Hepatocyte (in vitro differentiated cells): ENCODE results near the gene ACOXL. TPM values are rescaled to one million over a fixed set of nuclear protein-coding genes. Genes with fewer than 3 reads are reported as not detected.

Experiments used
- DNase-seq: peaks from one replicate; pipeline ENCODE4 v3.0.0-alpha.2; 2016; ENCODE audit warnings: low spot score
- H2AFZ ChIP-seq: fragments of 200-600 bp; sonication (generic); 2 replicates; pipeline ENCODE4 v1.6.0; 2016; ENCODE audit warnings: antibody characterized with exemption, mild to moderate bottlenecking
- H3K27ac ChIP-seq: fragments of 200-600 bp; sonication (generic); 2 replicates; pipeline ENCODE4 v1.5.1; 2016; ENCODE audit warnings: mild to moderate bottlenecking
- H3K27me3 ChIP-seq: fragments of 200-600 bp; sonication (generic); 2 replicates; pipeline ENCODE4 v1.6.1; 2016
- H3K36me3 ChIP-seq: fragments of 200-600 bp; sonication (generic); replicated peaks from 2 replicates; pipeline ENCODE4 v1.5.1; 2016; ENCODE audit warnings: low read depth; ENCODE audit not compliant: insufficient read depth
- H3K4me1 ChIP-seq: fragments of 200-600 bp; sonication (generic); 2 replicates; pipeline ENCODE4 v1.5.1; 2016; ENCODE audit warnings: mild to moderate bottlenecking, moderate library complexity; ENCODE audit not compliant: insufficient read depth
- H3K4me2 ChIP-seq: fragments of 200-600 bp; sonication (generic); 2 replicates; pipeline ENCODE4 v1.6.0; 2016
- H3K4me3 ChIP-seq: fragments of 200-600 bp; sonication (generic); 2 replicates; pipeline ENCODE4 v1.5.1; 2016; ENCODE audit warnings: mild to moderate bottlenecking
- H3K79me2 ChIP-seq: fragments of 200-600 bp; sonication (generic); 2 replicates; pipeline ENCODE4 v1.6.0; 2017; ENCODE audit warnings: mild to moderate bottlenecking
- H3K9me2 ChIP-seq: fragments of 200-600 bp; sonication (generic); replicated peaks from 2 replicates; pipeline ENCODE4 v1.6.0; 2017; ENCODE audit warnings: mild to moderate bottlenecking; ENCODE audit not compliant: insufficient read depth
- H3K9me3 ChIP-seq: fragments of 200-600 bp; sonication (generic); 2 replicates; pipeline ENCODE4 v1.5.1; 2016; ENCODE audit warnings: low read depth, mild to moderate bottlenecking
- H4K20me1 ChIP-seq: fragments of 200-600 bp; sonication (generic); 2 replicates; pipeline ENCODE4 v1.6.0; 2016; ENCODE audit warnings: mild to moderate bottlenecking; ENCODE audit not compliant: insufficient read depth, poor library complexity, severe bottlenecking
- CTCF ChIP-seq: fragments of 200-600 bp; sonication (generic); IDR thresholded peaks from 2 replicates; pipeline ENCODE4 v1.5.1; 2016; ENCODE audit warnings: antibody characterized with exemption, mild to moderate bottlenecking; ENCODE audit not compliant: poor library complexity
- EZH2 ChIP-seq: fragments of 200-600 bp; sonication (generic); IDR thresholded peaks from 2 replicates; pipeline ENCODE4 v1.6.1; 2016; ENCODE audit warnings: antibody characterized with exemption, mild to moderate bottlenecking, borderline replicate concordance
- EZH2phosphoT487 ChIP-seq: fragments of 200-600 bp; sonication (generic); IDR thresholded peaks from one replicate; pipeline ENCODE4 v1.6.1; 2018; ENCODE audit warnings: antibody characterized with exemption, mild to moderate bottlenecking, low read depth, moderate library complexity; ENCODE audit not compliant: unreplicated experiment, severe bottlenecking
- WGBS: methylation state at CpG from one replicate; pipeline ENCODE4 v1.1.6; 2016; ENCODE audit warnings: low lambda C conversion rate; ENCODE audit errors: missing lambda C conversion rate; 5-methylcytosine and 5-hydroxymethylcytosine counted together
- polyA plus RNA-seq: library from polyadenylated mRNA; unstranded; fragments of >200 nt; fragmentation: Nextera tagmentation; extraction: Ambion mirVana; gene quantifications from 2 replicates; pipeline ENCODE4 v1.2.1, GENCODE V29; 2016
- total RNA-seq: library from RNA; depleted of rRNA; stranded (reverse); fragments of >200 nt; gene quantifications from 2 replicates; pipeline ENCODE4 v1.2.3, GENCODE V29; 2014

Gene ACOXL
- total and polyA plus RNA-seq, 2 experiments from 2014 or later, result 0.23 to 1.1 TPM

GRCh38 chr2:110858135-110858725, 125.9 kb downstream of the ACOXL start:
- H2AFZ ChIP-seq, result no peak overlapping the region
- no peaks in the 10 kb centered on the region for H3K79me2 ChIP-seq
- no peaks in the 10 kb centered on the region for H3K4me1 ChIP-seq
- H3K27me3 ChIP-seq, result no peaks in the 10 kb centered on the region
- TF ChIP-seq EZH2, result no peak
- no peak for TF ChIP-seq CTCF
- TF ChIP-seq EZH2phosphoT487, result no peak
- H3K4me3 ChIP-seq, result no peak overlapping the region
- 75% methylated on average over 12 of the region's 12 CpGs for WGBS
- no peak for DNase-seq
- H3K27ac ChIP-seq, result no peak overlapping the region
- H3K9me3 ChIP-seq, result no peaks in the 10 kb centered on the region
- no peak overlapping the region for H3K4me2 ChIP-seq
- no peaks in the 10 kb centered on the region for H4K20me1 ChIP-seq
- no peaks in the 10 kb centered on the region for H3K9me2 ChIP-seq
- H3K36me3 ChIP-seq, result no peaks in the 10 kb centered on the region

DNA sequence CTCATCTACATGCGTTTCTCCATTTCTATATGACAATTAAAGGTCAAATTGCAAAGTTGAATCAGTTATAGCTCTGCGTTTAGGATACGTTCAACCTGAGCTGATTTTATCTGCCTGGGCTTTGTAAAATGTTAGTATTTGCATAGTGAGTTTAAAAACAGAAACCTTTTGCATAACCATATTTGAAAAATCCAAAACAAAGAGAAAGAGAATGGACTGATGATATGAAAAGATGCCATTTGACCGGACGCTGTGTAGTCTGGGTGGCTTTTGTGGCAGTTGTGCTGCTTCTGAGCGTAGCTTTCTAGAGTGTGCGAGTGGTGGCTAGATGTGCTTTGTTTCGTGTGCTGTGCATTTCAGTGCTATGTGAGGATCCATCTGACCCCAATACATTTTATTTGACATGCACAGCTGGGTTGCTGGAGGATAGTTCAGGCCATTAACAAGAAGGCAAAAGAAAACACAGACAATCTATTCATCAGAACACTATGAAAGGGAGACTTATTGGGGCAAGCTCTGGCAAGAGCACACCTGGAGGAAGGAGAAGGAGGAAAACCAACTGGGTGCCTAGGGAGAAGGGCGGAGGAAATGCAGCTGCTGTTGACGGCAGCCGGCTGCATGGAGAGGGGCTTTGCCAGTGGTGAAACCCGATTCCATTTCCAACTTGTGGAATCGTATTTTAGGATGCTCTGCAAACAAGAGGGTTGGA, 126.8 kb downstream of the ACOXL start:
- Histone ChIP-seq H3K9me3 (no peaks in the 10 kb centered on the region), H4K20me1 (no peaks in the 10 kb centered on the region), H3K27me3 (no peaks in the 10 kb centered on the region), H3K36me3 (no peaks in the 10 kb centered on the region), H3K27ac (no peak overlapping the region), H3K4me1 (no peaks in the 10 kb centered on the region), H3K4me2 (no peak overlapping the region), H3K79me2 (no peaks in the 10 kb centered on the region), H3K9me2 (no peaks in the 10 kb centered on the region), H2AFZ (no peak overlapping the region), H3K4me3 (no peak overlapping the region)
- DNase-seq, result no peak
- 67% methylated on average over 13 of the region's 13 CpGs for WGBS
- TF ChIP-seq CTCF (no peak), EZH2 (no peak), EZH2phosphoT487 (no peak)

GRCh38 chr2:110860630-110861029, 128.3 kb downstream of the ACOXL start:
- no peaks in the 10 kb centered on the region for H4K20me1 ChIP-seq
- no peak for TF ChIP-seq CTCF
- no peaks in the 10 kb centered on the region for H3K36me3 ChIP-seq
- H3K4me3 ChIP-seq, result no peak overlapping the region
- no peak for DNase-seq
- H3K9me3 ChIP-seq, result no peaks in the 10 kb centered on the region
- no peak overlapping the region for H3K27ac ChIP-seq
- no peak overlapping the region for H2AFZ ChIP-seq
- H3K4me1 ChIP-seq, result no peaks in the 10 kb centered on the region
- WGBS, result 86% methylated on average over 8 of the region's 8 CpGs
- H3K9me2 ChIP-seq, result no peaks in the 10 kb centered on the region
- no peak overlapping the region for H3K4me2 ChIP-seq
- no peaks in the 10 kb centered on the region for H3K79me2 ChIP-seq
- H3K27me3 ChIP-seq, result no peaks in the 10 kb centered on the region
